A549 treated with AZD9567 at 1 μM for 4 hours (cell line): ENCODE measurements around the gene NUDT6. TPM values are rescaled to one million over a fixed set of nuclear protein-coding genes. Genes with fewer than 3 reads are reported as not detected.

Experiments used
- total RNA-seq: library from RNA; stranded (reverse); fragments of 200-300 nt; extraction: Qiagen RNA extraction; gene quantifications from 5 replicates; pipeline ENCODE4 v1.2.3, GENCODE V29; 2022; ENCODE audit not compliant: insufficient read depth

NUDT6 gene, protein sequence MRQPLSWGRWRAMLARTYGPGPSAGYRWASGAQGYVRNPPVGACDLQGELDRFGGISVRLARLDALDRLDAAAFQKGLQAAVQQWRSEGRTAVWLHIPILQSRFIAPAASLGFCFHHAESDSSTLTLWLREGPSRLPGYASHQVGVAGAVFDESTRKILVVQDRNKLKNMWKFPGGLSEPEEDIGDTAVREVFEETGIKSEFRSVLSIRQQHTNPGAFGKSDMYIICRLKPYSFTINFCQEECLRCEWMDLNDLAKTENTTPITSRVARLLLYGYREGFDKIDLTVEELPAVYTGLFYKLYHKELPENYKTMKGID
- total RNA-seq = 5.6 to 7.7 TPM (median 6.8 TPM) in 5 replicates

DNA sequence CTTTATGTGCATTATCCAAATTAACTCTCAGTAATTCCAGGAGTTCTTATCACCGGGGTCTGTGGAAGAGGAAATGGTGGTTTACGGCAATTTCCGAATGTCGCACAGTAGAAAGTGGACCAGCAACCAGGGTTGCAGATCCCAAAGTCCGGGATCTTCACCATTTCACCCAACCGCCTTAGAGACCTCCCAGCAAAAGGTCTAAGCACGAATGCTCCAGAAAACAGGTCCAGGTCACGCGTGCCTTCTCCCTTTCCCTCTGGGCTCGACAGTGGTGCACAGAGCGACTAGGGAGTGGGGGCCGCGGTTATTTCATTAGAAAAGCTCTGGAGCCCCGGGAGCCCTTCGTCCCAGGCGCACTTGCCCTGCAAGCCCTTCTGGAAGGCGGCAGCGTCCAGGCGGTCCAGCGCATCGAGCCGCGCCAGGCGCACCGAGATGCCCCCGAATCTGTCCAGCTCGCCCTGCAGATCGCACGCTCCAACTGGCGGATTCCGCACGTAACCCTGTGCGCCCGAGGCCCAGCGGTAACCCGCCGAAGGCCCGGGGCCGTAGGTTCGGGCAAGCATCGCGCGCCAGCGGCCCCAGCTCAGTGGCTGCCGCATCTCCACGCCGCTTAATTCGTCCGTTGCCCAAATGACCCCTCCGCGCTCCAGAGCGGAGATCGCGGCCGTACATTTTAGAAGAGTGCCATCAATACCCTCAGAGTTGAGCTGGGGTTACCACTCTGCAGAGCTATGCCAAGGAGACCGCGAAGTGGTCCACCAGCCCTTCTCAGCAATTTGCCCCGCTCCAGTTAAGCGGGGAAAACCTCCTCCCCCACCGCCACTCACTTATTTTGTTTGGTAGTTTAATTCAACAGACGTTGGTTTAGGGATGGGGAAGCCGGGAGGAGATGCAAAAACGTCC lies at the start of gene NUDT6:
TSS of gene NUDT6 (minus strand) at position 627 of the 906 bp plus-strand sequence. CDS start at position 602, 25 bp downstream.

Other genes starting within 250 kb of the NUDT6 start
- gene BBS12, start 189.9 kb downstream of the NUDT6 start, total RNA-seq = 2.4 to 4.4 TPM (median 3.0 TPM) in 5 replicates
- gene FGF2, start 95.8 kb downstream of the NUDT6 start, total RNA-seq = 27.2 to 49.9 TPM (median 43.3 TPM) in 5 replicates